ENCODE measurements around the gene FMNL2. TPM values are rescaled to one million over a fixed set of nuclear protein-coding genes. Genes with fewer than 3 reads are reported as not detected.

FMNL2 gene
- total RNA-seq, 1 donor from 2014 or later = 166 TPM

DNA sequence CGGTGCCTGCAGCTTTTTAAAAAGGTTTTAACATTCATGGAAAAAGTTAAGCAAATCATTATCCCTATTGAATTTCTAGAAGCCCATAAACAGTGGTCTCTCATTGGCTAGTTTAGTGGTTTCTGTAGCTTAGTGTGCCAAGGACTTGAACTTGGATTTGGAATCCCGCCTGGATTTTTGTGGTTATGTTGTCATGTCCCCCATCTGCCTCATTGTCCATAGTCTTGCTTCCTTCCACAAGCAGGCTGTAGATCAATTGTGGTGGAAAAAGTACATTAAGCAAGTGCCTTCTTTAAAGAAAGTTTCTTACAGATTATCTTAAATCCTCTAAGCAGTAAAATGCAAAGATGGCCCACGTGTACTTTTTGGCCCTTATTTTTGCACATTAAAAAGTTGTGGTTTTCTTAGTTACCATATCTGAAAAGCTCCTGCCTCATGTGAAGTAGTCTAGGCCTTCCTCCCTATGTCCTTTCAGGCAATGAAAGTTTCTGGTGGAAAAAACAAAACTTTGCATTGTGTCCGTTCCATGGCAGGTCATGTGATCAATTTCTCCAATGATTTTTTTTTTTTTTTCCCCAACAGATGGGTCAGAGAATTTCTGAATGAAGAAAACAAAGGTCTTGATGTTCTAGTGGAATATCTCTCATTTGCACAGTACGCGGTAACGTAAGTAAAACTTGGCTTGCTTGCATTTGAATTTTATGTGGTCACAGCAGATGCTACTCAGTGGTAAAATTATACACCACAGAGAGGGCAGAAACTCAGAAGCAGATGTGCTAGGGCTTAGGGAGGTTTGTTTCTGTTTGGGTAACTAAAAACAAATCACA is 223.4 kb downstream of the FMNL2 start:
- Mint-ChIP-seq H3K9me3 (ENCODE audit: unreplicated experiment) (peaks cover 3% of the 10 kb centered on the region), H3K4me3 (ENCODE audit: unreplicated experiment) (no peak overlapping the region), H3K27me3 (ENCODE audit: unreplicated experiment) (no peaks in the 10 kb centered on the region), H3K36me3 (ENCODE audit: unreplicated experiment) (no peaks in the 10 kb centered on the region), H3K27ac (ENCODE audit: unreplicated experiment) (no peak overlapping the region), H3K4me1 (ENCODE audit: low read depth, unreplicated experiment) (peaks cover 15% of the 10 kb centered on the region)
- no peak for DNase-seq
- TF ChIP-seq, protein P1, sequence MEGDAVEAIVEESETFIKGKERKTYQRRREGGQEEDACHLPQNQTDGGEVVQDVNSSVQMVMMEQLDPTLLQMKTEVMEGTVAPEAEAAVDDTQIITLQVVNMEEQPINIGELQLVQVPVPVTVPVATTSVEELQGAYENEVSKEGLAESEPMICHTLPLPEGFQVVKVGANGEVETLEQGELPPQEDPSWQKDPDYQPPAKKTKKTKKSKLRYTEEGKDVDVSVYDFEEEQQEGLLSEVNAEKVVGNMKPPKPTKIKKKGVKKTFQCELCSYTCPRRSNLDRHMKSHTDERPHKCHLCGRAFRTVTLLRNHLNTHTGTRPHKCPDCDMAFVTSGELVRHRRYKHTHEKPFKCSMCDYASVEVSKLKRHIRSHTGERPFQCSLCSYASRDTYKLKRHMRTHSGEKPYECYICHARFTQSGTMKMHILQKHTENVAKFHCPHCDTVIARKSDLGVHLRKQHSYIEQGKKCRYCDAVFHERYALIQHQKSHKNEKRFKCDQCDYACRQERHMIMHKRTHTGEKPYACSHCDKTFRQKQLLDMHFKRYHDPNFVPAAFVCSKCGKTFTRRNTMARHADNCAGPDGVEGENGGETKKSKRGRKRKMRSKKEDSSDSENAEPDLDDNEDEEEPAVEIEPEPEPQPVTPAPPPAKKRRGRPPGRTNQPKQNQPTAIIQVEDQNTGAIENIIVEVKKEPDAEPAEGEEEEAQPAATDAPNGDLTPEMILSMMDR (IDR thresholded peaks at IDR 0.05; ENCODE audit: partially characterized antibody, unreplicated experiment) = no peak

DNA sequence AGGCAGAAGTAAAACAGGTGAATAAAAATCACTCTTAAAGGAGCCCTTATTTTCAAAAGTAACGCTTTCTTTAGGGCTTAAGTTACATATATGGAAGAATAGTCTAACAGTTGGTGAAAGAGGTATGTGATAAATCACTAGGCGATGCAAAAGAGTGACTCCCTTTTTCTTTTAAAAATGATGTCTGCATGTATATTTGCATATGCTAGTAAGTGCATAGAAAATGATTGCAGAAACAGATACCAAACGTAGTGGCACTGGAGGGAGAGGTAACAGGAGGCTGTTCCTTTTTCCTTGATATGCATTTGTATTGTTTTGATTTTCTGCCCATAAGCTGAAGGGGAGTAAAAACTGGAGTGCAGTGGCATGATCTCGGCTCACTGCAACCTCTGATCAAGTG is 224.0 kb downstream of the FMNL2 start:
- no peak for DNase-seq
- TF ChIP-seq, protein P1 (IDR thresholded peaks at IDR 0.05; ENCODE audit: partially characterized antibody, unreplicated experiment) = no peak
- H3K4me1 Mint-ChIP-seq (ENCODE audit: low read depth, unreplicated experiment) = peaks cover 19% of the 10 kb centered on the region
- H3K27me3 Mint-ChIP-seq (ENCODE audit: unreplicated experiment) = no peaks in the 10 kb centered on the region
- peaks cover 3% of the 10 kb centered on the region for H3K9me3 Mint-ChIP-seq (ENCODE audit: unreplicated experiment)
- no peak overlapping the region for H3K27ac Mint-ChIP-seq (ENCODE audit: unreplicated experiment)
- H3K36me3 Mint-ChIP-seq (ENCODE audit: unreplicated experiment) = no peaks in the 10 kb centered on the region
- no peak overlapping the region for H3K4me3 Mint-ChIP-seq (ENCODE audit: unreplicated experiment)

DNA sequence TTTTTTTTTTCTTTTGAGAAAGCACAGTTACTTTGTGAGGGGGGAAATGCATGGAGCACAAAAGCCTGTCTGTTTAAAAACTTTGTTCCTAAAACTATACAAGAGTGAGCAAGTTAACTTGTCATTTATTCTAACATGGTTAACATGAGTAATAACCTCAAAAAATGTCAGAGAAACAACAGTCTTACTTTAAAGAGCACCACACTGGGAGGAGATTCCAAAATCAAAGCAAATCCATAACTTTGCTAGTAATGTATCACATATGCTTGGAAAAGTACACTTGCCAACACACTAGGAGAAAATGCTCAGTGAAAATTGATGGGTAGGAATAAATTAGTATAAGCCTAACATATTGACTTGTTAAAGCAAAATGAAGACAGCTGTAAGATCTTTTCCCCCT is 225.2 kb downstream of the FMNL2 start:
- Mint-ChIP-seq H3K36me3 (ENCODE audit: unreplicated experiment) (no peaks in the 10 kb centered on the region), H3K4me3 (ENCODE audit: unreplicated experiment) (no peak overlapping the region), H3K9me3 (ENCODE audit: unreplicated experiment) (peaks cover 3% of the 10 kb centered on the region), H3K27me3 (ENCODE audit: unreplicated experiment) (peaks cover 2% of the 10 kb centered on the region), H3K27ac (ENCODE audit: unreplicated experiment) (no peak overlapping the region), H3K4me1 (ENCODE audit: low read depth, unreplicated experiment) (peaks cover 17% of the 10 kb centered on the region)
- DNase-seq = no peak
- TF ChIP-seq, protein P1 (IDR thresholded peaks at IDR 0.05; ENCODE audit: partially characterized antibody, unreplicated experiment) = no peak

DNA sequence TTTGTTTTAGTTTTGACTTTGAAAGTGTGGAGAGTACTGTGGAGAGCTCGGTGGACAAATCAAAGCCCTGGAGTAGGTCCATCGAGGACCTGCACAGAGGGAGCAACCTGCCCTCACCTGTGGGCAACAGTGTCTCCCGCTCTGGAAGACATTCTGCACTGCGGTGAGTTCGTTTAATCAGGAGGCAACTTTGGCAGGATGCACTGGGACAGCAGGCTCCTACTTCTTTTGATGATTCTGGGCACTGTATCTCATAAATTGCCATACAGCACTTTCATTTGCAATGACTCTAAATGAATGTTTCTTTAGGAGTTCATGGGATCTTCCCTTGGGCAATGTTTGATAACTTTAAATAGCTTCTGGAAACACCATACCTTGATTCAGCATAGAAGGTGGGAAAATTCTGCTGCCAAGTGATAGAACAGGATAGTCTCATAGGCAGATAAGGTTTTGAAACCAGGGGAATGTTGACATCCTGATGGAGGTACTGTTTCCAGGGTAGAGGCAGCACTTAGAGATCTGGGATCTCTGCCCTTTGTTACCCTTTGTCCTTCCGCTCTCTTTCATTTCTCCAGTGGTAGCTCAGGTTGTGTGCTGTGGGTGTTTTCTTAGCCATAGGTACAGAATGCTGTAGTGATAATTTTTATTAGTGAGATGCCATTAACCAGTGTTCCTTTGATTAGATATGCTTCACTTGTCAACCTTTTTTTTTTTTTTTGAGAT is 226.1 kb downstream of the FMNL2 start:
- no peak overlapping the region for H3K27ac Mint-ChIP-seq (ENCODE audit: unreplicated experiment)
- peaks cover 20% of the 10 kb centered on the region for H3K4me1 Mint-ChIP-seq (ENCODE audit: low read depth, unreplicated experiment)
- no peak overlapping the region for H3K4me3 Mint-ChIP-seq (ENCODE audit: unreplicated experiment)
- TF ChIP-seq, protein P1 (IDR thresholded peaks at IDR 0.05; ENCODE audit: partially characterized antibody, unreplicated experiment) = no peak
- peaks cover 3% of the 10 kb centered on the region for H3K27me3 Mint-ChIP-seq (ENCODE audit: unreplicated experiment)
- no peak for DNase-seq
- peaks cover 3% of the 10 kb centered on the region for H3K9me3 Mint-ChIP-seq (ENCODE audit: unreplicated experiment)
- H3K36me3 Mint-ChIP-seq (ENCODE audit: unreplicated experiment) = no peaks in the 10 kb centered on the region

Data from glutamatergic neuron (in vitro differentiated cells).